HEK293 (cell line): ENCODE data around the gene AMBRA1.

Source experiments
- GLIS1 ChIP-seq: fragments of 450-650 bp; formaldehyde crosslinking; IDR thresholded peaks from 2 replicates; pipeline ENCODE4 v1.5.1; 2016; ENCODE audit warnings: missing biosample characterization, missing genetic modification characterization
- IKZF3 ChIP-seq: fragments of 450-650 bp; IDR thresholded peaks from 2 replicates; pipeline ENCODE4 v1.5.0; 2018; ENCODE audit warnings: missing biosample characterization, mild to moderate bottlenecking, missing genetic modification characterization, moderate library complexity
- KLF1 ChIP-seq: fragments of 450-650 bp; formaldehyde crosslinking; IDR thresholded peaks from 2 replicates; pipeline ENCODE4 v1.5.1; 2016; ENCODE audit warnings: missing biosample characterization, missing genetic modification characterization
- KLF16 ChIP-seq: fragments of 450-650 bp; formaldehyde crosslinking; IDR thresholded peaks from 2 replicates; pipeline ENCODE4 v1.5.1; 2017; ENCODE audit warnings: missing biosample characterization, missing genetic modification characterization
- KLF9 ChIP-seq: fragments of 450-650 bp; formaldehyde crosslinking; IDR thresholded peaks from 2 replicates; pipeline ENCODE4 v1.5.1; 2016; ENCODE audit warnings: missing biosample characterization, missing genetic modification characterization, low read depth
- OVOL3 ChIP-seq: fragments of 450-650 bp; formaldehyde crosslinking; IDR thresholded peaks from 2 replicates; pipeline ENCODE4 v1.5.1; 2016; ENCODE audit warnings: missing biosample characterization, missing genetic modification characterization
- PATZ1 ChIP-seq: fragments of 450-650 bp; formaldehyde crosslinking; IDR thresholded peaks from 2 replicates; pipeline ENCODE4 v1.5.1; 2016; ENCODE audit warnings: missing biosample characterization, missing genetic modification characterization
- PRDM1 ChIP-seq: fragments of 450-650 bp; formaldehyde crosslinking; IDR thresholded peaks from 2 replicates; pipeline ENCODE4; 2016; ENCODE audit warnings: missing biosample characterization, missing genetic modification characterization
- PRDM2 ChIP-seq: fragments of 450-650 bp; formaldehyde crosslinking; IDR thresholded peaks from 2 replicates; pipeline ENCODE4 v1.5.1; 2016; ENCODE audit warnings: missing biosample characterization, missing genetic modification characterization, borderline replicate concordance
- SP2 ChIP-seq: fragments of 450-650 bp; formaldehyde crosslinking; IDR thresholded peaks from 2 replicates; pipeline ENCODE4 v1.5.1; 2016; ENCODE audit warnings: missing biosample characterization, missing genetic modification characterization
- SP3 ChIP-seq: fragments of 450-650 bp; formaldehyde crosslinking; IDR thresholded peaks from 2 replicates; pipeline ENCODE4 v1.5.1; 2016; ENCODE audit warnings: missing biosample characterization, missing genetic modification characterization
- ZBTB7A ChIP-seq: fragments of 450-650 bp; formaldehyde crosslinking; IDR thresholded peaks from 2 replicates; pipeline ENCODE4 v1.5.1; 2016; ENCODE audit warnings: low read depth, missing biosample characterization, missing genetic modification characterization
- ZFHX2 ChIP-seq: fragments of 450-650 bp; formaldehyde crosslinking; conservative IDR thresholded peaks from 2 replicates; pipeline ENCODE4 v1.5.1; 2016; ENCODE audit warnings: missing biosample characterization, missing genetic modification characterization
- ZFP37 ChIP-seq: fragments of 450-650 bp; formaldehyde crosslinking; IDR thresholded peaks from 2 replicates; pipeline ENCODE4 v1.5.1; 2016; ENCODE audit warnings: missing biosample characterization, missing genetic modification characterization
- ZNF335 ChIP-seq: fragments of 450-650 bp; formaldehyde crosslinking; conservative IDR thresholded peaks from 2 replicates; pipeline ENCODE4 v1.5.1; 2016; ENCODE audit warnings: missing biosample characterization, missing genetic modification characterization
- ZNF394 ChIP-seq: fragments of 450-650 bp; formaldehyde crosslinking; IDR thresholded peaks from 2 replicates; pipeline ENCODE4 v1.5.1; 2016; ENCODE audit warnings: missing biosample characterization, missing genetic modification characterization, mild to moderate bottlenecking, moderate library complexity, borderline replicate concordance
- ZNF501 ChIP-seq: fragments of 450-650 bp; formaldehyde crosslinking; IDR thresholded peaks from 2 replicates; pipeline ENCODE4 v1.5.1; 2016; ENCODE audit warnings: missing biosample characterization, missing genetic modification characterization
- ZNF521 ChIP-seq: fragments of 450-650 bp; formaldehyde crosslinking; IDR thresholded peaks from 2 replicates; pipeline ENCODE4 v1.5.1; 2017; ENCODE audit warnings: missing biosample characterization, mild to moderate bottlenecking, missing genetic modification characterization
- ZNF555 ChIP-seq: fragments of 450-650 bp; formaldehyde crosslinking; conservative IDR thresholded peaks from 2 replicates; pipeline ENCODE4 v1.5.1; 2017; ENCODE audit warnings: missing biosample characterization, mild to moderate bottlenecking, missing genetic modification characterization, inconsistent platforms
- ZNF623 ChIP-seq: fragments of 450-650 bp; formaldehyde crosslinking; IDR thresholded peaks from 2 replicates; pipeline ENCODE4 v1.5.1; 2016; ENCODE audit warnings: missing biosample characterization, missing genetic modification characterization
- ZNF670 ChIP-seq: fragments of 450-650 bp; formaldehyde crosslinking; IDR thresholded peaks from 2 replicates; pipeline ENCODE4 v1.5.1; 2016; ENCODE audit warnings: missing biosample characterization, missing genetic modification characterization, low read depth
- ZNF76 ChIP-seq: fragments of 450-650 bp; formaldehyde crosslinking; IDR thresholded peaks from 2 replicates; pipeline ENCODE4; 2016; ENCODE audit warnings: low read depth, missing biosample characterization, missing genetic modification characterization, borderline replicate concordance
- ZNF777 ChIP-seq: fragments of 450-650 bp; formaldehyde crosslinking; IDR thresholded peaks from 2 replicates; pipeline ENCODE4 v1.5.1; 2017; ENCODE audit warnings: missing biosample characterization, missing genetic modification characterization, borderline replicate concordance
- ZXDB ChIP-seq: fragments of 450-650 bp; formaldehyde crosslinking; IDR thresholded peaks from 2 replicates; pipeline ENCODE4 v1.5.1; 2016; ENCODE audit warnings: missing biosample characterization, missing genetic modification characterization
- TF ChIP-seq, protein P1 (sequence below): fragments of 450-650 bp; formaldehyde crosslinking; IDR thresholded peaks from 2 replicates; pipeline ENCODE4 v1.5.1; 2016; ENCODE audit warnings: missing biosample characterization, missing genetic modification characterization
- TF ChIP-seq, protein P2 (sequence below): fragments of 450-650 bp; formaldehyde crosslinking; IDR thresholded peaks from 2 replicates; pipeline ENCODE4 v1.5.1; 2016; ENCODE audit warnings: missing biosample characterization, missing genetic modification characterization

AMBRA1 gene

GRCh38 chr11:46380340-46381047 lies 213.3 kb downstream of the AMBRA1 start (continued):
- TF ChIP-seq, protein P1, sequence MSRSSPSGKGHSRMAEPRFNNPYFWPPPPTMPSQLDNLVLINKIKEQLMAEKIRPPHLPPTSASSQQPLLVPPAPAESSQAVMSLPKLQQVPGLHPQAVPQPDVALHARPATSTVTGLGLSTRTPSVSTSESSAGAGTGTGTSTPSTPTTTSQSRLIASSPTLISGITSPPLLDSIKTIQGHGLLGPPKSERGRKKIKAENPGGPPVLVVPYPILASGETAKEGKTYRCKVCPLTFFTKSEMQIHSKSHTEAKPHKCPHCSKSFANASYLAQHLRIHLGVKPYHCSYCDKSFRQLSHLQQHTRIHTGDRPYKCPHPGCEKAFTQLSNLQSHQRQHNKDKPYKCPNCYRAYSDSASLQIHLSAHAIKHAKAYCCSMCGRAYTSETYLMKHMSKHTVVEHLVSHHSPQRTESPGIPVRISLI (tag by site-specific recombination) = peak; percentile 85
- 0 out of 2 replicates have a peak, but pooled peaks have one; percentile 5 for TF ChIP-seq PRDM1 (tag by site-specific recombination)
- no peak for TF ChIP-seq ZNF777 (tag by site-specific recombination)
- 0 out of 2 replicates have a peak, but pooled peaks have one; percentile 80 for TF ChIP-seq ZBTB7A (tag by site-specific recombination)
- 0 out of 2 replicates have a peak, but pooled peaks have one; percentile 31 for TF ChIP-seq ZNF501 (tag by site-specific recombination)
- 0 out of 2 replicates have a peak, but pooled peaks have one; percentile 16 for TF ChIP-seq KLF16 (tag by site-specific recombination)
- no peak for TF ChIP-seq PRDM2 (tag by site-specific recombination)
- peak; percentile 44; the same call in 1 of the 2 replicates for TF ChIP-seq ZXDB (tag by site-specific recombination)
- TF ChIP-seq PATZ1 (tag by site-specific recombination) = peak; percentile 90
- TF ChIP-seq, protein P2, sequence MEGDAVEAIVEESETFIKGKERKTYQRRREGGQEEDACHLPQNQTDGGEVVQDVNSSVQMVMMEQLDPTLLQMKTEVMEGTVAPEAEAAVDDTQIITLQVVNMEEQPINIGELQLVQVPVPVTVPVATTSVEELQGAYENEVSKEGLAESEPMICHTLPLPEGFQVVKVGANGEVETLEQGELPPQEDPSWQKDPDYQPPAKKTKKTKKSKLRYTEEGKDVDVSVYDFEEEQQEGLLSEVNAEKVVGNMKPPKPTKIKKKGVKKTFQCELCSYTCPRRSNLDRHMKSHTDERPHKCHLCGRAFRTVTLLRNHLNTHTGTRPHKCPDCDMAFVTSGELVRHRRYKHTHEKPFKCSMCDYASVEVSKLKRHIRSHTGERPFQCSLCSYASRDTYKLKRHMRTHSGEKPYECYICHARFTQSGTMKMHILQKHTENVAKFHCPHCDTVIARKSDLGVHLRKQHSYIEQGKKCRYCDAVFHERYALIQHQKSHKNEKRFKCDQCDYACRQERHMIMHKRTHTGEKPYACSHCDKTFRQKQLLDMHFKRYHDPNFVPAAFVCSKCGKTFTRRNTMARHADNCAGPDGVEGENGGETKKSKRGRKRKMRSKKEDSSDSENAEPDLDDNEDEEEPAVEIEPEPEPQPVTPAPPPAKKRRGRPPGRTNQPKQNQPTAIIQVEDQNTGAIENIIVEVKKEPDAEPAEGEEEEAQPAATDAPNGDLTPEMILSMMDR (tag by site-specific recombination) = no peak
- TF ChIP-seq GLIS1 = peak; percentile 67
- TF ChIP-seq KLF9 = peak; percentile 82
- TF ChIP-seq ZFP37 (tag by site-specific recombination) = no peak
- peak; percentile 51 for TF ChIP-seq ZNF335
- TF ChIP-seq ZFHX2 (tag by site-specific recombination) = peak; percentile 88
- TF ChIP-seq OVOL3 (tag by site-specific recombination) = no peak
- 0 out of 2 replicates have a peak, but pooled peaks have one; percentile 14 for TF ChIP-seq ZNF394 (tag by site-specific recombination)
- no peak for TF ChIP-seq ZNF670 (tag by site-specific recombination)
- TF ChIP-seq ZNF76 (tag by site-specific recombination) = no peak
- TF ChIP-seq KLF1 (tag by site-specific recombination) = peak; percentile 94
- no peak for TF ChIP-seq ZNF521 (tag by site-specific recombination)
- no peak for TF ChIP-seq ZNF623 (tag by site-specific recombination)
- TF ChIP-seq SP2 = peak; percentile 60
- TF ChIP-seq ZNF555 (tag by site-specific recombination) = no peak
- peak; percentile 67 for TF ChIP-seq SP3 (tag by site-specific recombination)
- TF ChIP-seq IKZF3 (tag by site-specific recombination) = peak; percentile 33; the same call in 1 of the 2 replicates
- TF ChIP-seq, all 188 proteins: peak for 35
